Mucosa of descending colon (tissue), 3 donors: Measurements from ENCODE around the gene TACR1. TPM values are rescaled to one million over a fixed set of nuclear protein-coding genes. Genes with fewer than 3 reads are reported as not detected.

ENCODE experiments used
- ATAC-seq: fragments of 200-7000 bp; cut with Tn5 transposase; one replicate; pipeline ENCODE4 v1.9.1; 2020; ENCODE audit warnings: mild to moderate bottlenecking, moderate library complexity
- DNase-seq, 3 donors: peaks; one replicate each; pipeline ENCODE4 v3.0.0-alpha.2; 2020
- H3K36me3 ChIP-seq: fragments of 200-600 bp; one replicate; pipeline ENCODE4 v1.8.0; 2021; ENCODE audit warnings: low read depth, mild to moderate bottlenecking
- H3K4me1 ChIP-seq: fragments of 200-600 bp; one replicate; pipeline ENCODE4 v1.8.0; 2021; ENCODE audit warnings: low read depth, mild to moderate bottlenecking
- H3K4me3 ChIP-seq: fragments of 200-600 bp; one replicate; pipeline ENCODE4 v1.8.0; 2021; ENCODE audit warnings: mild to moderate bottlenecking
- H3K9me3 ChIP-seq: fragments of 200-600 bp; one replicate; pipeline ENCODE4 v1.8.0; 2021; ENCODE audit warnings: mild to moderate bottlenecking
- CTCF ChIP-seq: fragments of 200-600 bp; IDR thresholded peaks from one replicate; pipeline ENCODE4 v1.8.0; 2022; ENCODE audit warnings: antibody characterized with exemption, mild to moderate bottlenecking
- intact Hi-C, 2 donors: fragments of 100-400 bp; cut with DNase I in 1 of 2; cut with micrococcal nuclease in 1 of 2; formaldehyde crosslinking; loops; one replicate each; pipeline versions ENCODE4 v1.11.0 to v1.11.1; 2022; cut with DNase I, micrococcal nuclease
- total RNA-seq, 3 donors: library from RNA; stranded (reverse); fragmentation: NEBNext Ultra II Directional in 2 of 3; extraction: Animal tissue kit (Norgen Biotek cat#: 25700) in 2 of 3; gene quantifications; one replicate each; pipeline versions ENCODE4 v1.2.1 to v1.2.4, GENCODE V29; 2021 to 2023
- donor health status: DM: no; HTN: no; CAD: no; lungs with moderate emphysema.
- donor health status: DM: no; HTN: no; CAD: no.
- donor health status: DM: no; HTN: yes; CAD: no.

The TACR1 gene
- total RNA-seq, 3 donors from 2014 or later = 0.81 to 1.2 (median 1.0) TPM

- Histone ChIP-seq H3K36me3 (no peaks in the 10 kb centered on the region), H3K9me3 (no peaks in the 10 kb centered on the region), H3K4me1 (no peaks in the 10 kb centered on the region), H3K4me3 (no peak overlapping the region)
- TF ChIP-seq CTCF = no peak
- intact Hi-C loops = no loop called here
- no peak for ATAC-seq
- DNase-seq = no peak
Measured at GRCh38 chr2:75139171-75139570, 60.1 kb downstream of the TACR1 start.

GRCh38 chr2:75138528-75138927, 60.8 kb downstream of the TACR1 start:
- H3K36me3 ChIP-seq = no peaks in the 10 kb centered on the region
- no peak overlapping the region for H3K4me3 ChIP-seq
- H3K9me3 ChIP-seq = no peaks in the 10 kb centered on the region
- no peak for TF ChIP-seq CTCF
- H3K4me1 ChIP-seq = no peaks in the 10 kb centered on the region
- ATAC-seq (no peak), DNase-seq (no peak)
- intact Hi-C loops = no loop called here

- H3K4me3 ChIP-seq = no peak overlapping the region
- intact Hi-C loops = no loop called here
- no peaks in the 10 kb centered on the region for H3K4me1 ChIP-seq
- no peak for TF ChIP-seq CTCF
- no peaks in the 10 kb centered on the region for H3K36me3 ChIP-seq
- no peak for ATAC-seq
- H3K9me3 ChIP-seq = no peaks in the 10 kb centered on the region
- no peak for DNase-seq
Measured at GRCh38 chr2:75135776-75136400, 63.4 kb downstream of the TACR1 start.

GRCh38 chr2:75134860-75135259, 64.5 kb downstream of the TACR1 start:
- no peak for ATAC-seq
- TF ChIP-seq CTCF = no peak
- Histone ChIP-seq H3K9me3 (no peaks in the 10 kb centered on the region), H3K4me3 (no peak overlapping the region), H3K4me1 (no peaks in the 10 kb centered on the region), H3K36me3 (no peaks in the 10 kb centered on the region)
- intact Hi-C loops = no loop called here
- no peak for DNase-seq

- TF ChIP-seq CTCF = no peak
- H3K4me3 ChIP-seq = no peak overlapping the region
- no peaks in the 10 kb centered on the region for H3K4me1 ChIP-seq
- intact Hi-C loops = no loop called here
- no peaks in the 10 kb centered on the region for H3K9me3 ChIP-seq
- H3K36me3 ChIP-seq = no peaks in the 10 kb centered on the region
- no peak for DNase-seq
- no peak for ATAC-seq
Measured at GRCh38 chr2:75133621-75134570, 65.4 kb downstream of the TACR1 start.
